Mesothelial cell of epicardium (in vitro differentiated cells): ENCODE measurements around the gene RETN. TPM values are rescaled to one million over a fixed set of nuclear protein-coding genes. Genes with fewer than 3 reads are reported as not detected.

Experiments used
- DNase-seq, 2 experiments: peaks; one replicate each; pipeline ENCODE4 v3.0.0; 2021; ENCODE audit warnings: low spot score in 2 of 2; ENCODE audit not compliant: unreplicated experiment in 2 of 2
- H3K27ac Mint-ChIP-seq: 2 replicates; pipeline ENCODE4 v1.8.0; 2021; ENCODE audit warnings: mixed read lengths
- H3K27me3 Mint-ChIP-seq: 2 replicates; pipeline ENCODE4 v1.8.0; 2021; ENCODE audit warnings: low read depth, mixed read lengths
- H3K36me3 Mint-ChIP-seq: 2 replicates; pipeline ENCODE4 v1.8.0; 2021; ENCODE audit warnings: mixed read lengths
- H3K4me1 Mint-ChIP-seq: 2 replicates; pipeline ENCODE4 v1.8.0; 2021; ENCODE audit warnings: mixed read lengths
- H3K4me3 Mint-ChIP-seq: 2 replicates; pipeline ENCODE4 v1.8.0; 2021; ENCODE audit warnings: mild to moderate bottlenecking, moderate library complexity, mixed read lengths
- H3K9me3 Mint-ChIP-seq: 2 replicates; pipeline ENCODE4 v1.8.0; 2021; ENCODE audit warnings: mixed read lengths
- total RNA-seq: library from RNA; stranded (reverse); gene quantifications from 3 replicates; pipeline ENCODE4 v1.2.1, GENCODE V29; 2021
- TF ChIP-seq, protein P1 (sequence below): fragments of 200-600 bp; sonication (generic); IDR thresholded peaks from one replicate; pipeline ENCODE4 v1.5.0; 2021; ENCODE audit warnings: antibody characterized with exemption; ENCODE audit not compliant: unreplicated experiment

RETN gene, protein sequence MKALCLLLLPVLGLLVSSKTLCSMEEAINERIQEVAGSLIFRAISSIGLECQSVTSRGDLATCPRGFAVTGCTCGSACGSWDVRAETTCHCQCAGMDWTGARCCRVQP
- not detected in 3 replicates for total RNA-seq

DNA sequence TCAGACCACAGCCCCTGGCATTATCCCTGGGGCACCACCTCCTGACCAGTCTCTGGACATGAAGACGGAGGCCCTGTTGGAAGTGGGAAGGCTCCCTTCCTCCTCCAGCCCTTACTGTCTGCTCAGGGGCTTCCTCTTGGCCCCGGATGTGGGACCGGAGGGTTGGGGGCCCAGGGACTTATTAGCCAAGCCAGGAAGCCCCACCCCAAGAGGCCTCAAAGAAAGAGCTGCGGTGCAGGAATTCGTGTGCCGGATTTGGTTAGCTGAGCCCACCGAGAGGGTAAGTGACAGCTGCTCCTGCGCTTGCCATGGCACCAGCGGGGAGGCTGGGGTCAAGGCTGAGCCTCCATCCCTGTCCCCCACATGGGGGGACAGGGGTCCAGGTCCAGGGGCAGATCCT lies at the start of gene RETN:
TSS of gene RETN (plus strand) at position 208 of the 400 bp plus-strand sequence. CDS start 278 bp downstream, outside the sequence.
- TF ChIP-seq, protein P1, sequence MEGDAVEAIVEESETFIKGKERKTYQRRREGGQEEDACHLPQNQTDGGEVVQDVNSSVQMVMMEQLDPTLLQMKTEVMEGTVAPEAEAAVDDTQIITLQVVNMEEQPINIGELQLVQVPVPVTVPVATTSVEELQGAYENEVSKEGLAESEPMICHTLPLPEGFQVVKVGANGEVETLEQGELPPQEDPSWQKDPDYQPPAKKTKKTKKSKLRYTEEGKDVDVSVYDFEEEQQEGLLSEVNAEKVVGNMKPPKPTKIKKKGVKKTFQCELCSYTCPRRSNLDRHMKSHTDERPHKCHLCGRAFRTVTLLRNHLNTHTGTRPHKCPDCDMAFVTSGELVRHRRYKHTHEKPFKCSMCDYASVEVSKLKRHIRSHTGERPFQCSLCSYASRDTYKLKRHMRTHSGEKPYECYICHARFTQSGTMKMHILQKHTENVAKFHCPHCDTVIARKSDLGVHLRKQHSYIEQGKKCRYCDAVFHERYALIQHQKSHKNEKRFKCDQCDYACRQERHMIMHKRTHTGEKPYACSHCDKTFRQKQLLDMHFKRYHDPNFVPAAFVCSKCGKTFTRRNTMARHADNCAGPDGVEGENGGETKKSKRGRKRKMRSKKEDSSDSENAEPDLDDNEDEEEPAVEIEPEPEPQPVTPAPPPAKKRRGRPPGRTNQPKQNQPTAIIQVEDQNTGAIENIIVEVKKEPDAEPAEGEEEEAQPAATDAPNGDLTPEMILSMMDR = no peak
- Mint-ChIP-seq H3K4me3 (peak within 1 kb of the TSS; percentile 3), H3K4me1 (no peaks in the 10 kb centered on the region), H3K27ac (no peak within 1 kb of the TSS), H3K27me3 (peaks cover 80% of the 10 kb centered on the region), H3K36me3 (no peaks in the 10 kb centered on the region), H3K9me3 (peaks cover under 1% of the 10 kb centered on the region)
- DNase-seq = no peak

DNA sequence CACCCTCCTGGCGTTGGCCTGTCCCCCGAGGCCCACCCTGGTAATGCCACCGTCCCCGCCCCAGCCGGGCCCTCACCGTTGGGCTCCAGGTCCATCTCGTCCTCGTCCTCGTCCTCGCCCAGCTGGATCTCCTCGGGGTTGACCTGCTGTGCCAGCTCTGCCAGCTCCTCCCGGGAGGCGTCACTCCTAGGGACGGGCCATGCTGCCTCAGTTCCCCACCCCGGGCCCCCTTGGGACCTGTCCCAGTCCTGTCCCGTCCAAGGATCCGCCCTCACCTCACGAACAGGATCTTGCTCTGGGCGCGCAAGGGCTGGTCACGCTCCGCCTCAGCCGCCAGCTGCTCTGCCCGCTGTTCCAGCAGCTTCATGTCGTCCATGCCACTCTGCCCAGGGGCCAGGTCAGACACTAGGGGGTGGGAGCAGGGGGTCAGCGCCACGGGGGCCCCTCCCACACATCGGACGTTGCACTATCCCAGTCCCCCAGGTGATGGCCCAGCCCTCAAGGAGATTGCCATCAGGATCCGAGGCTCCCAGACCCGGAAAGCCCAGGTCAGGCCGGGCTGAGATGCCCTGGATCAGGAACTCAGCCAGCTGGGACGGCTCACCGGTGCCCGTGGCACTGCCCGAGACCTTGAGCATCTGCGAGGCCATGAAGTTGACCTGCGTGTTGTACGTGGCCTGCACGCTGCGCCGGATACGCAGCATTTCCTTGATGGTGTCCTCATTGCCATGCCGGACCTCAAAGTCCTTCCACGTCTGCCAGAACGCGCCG lies 49.0 kb upstream of the RETN start:
- H3K27ac Mint-ChIP-seq = no peak overlapping the region
- no peaks in the 10 kb centered on the region for H3K27me3 Mint-ChIP-seq
- TF ChIP-seq, protein P1 = no peak
- no peak for DNase-seq
- no peaks in the 10 kb centered on the region for H3K9me3 Mint-ChIP-seq
- no peak overlapping the region for H3K4me3 Mint-ChIP-seq
- H3K4me1 Mint-ChIP-seq = peaks cover 8% of the 10 kb centered on the region
- H3K36me3 Mint-ChIP-seq = peaks cover 30% of the 10 kb centered on the region

DNA sequence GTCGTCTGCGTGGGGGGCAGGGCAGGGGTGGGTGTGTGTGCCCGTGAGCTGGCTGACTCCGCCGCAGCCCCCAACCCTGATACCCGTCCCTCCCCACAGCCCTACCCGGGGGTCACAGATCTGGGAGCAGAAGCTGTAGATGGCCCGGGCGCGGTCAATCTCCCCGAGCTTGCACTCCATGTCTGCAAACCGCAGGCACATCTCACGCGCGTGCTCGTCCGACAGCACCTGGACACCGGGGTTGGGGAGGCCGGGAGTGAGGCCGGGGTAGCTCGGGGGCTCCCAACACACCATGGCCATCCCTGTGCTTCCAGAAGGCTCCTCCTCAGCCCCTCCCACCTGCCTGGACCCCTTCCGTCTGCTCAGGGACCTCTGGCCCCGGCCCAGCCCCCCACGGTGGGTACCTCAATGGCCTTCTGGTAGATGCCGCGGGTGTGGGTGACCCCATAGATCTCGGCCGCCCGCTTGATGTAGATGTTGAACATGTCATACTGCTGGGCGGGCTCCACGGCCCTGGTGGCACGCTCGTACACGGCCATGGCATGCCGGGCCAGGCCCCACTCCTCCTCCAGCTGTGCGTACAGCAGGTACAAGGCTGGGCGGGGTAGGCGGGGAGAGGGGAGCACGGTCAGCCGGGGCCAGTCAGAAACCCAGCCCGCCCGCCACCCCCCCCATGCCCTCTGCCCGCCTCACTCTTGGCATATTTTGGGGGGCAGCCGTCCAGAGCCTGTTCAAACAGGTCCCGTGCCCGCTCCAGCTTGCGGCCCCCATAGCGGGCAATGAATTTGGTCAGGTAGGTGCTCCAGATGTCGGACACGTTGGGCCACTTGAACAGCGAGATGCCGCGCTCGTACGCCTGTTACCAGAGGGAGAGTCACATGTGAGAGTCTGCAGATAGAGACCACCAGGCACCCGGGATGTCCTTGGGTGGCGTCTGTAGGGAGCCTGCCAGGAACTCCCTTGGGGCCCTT lies 48.1 kb upstream of the RETN start:
- Mint-ChIP-seq H3K4me3 (no peak overlapping the region), H3K27me3 (no peaks in the 10 kb centered on the region), H3K36me3 (peaks cover 30% of the 10 kb centered on the region), H3K9me3 (no peaks in the 10 kb centered on the region), H3K4me1 (peaks cover 8% of the 10 kb centered on the region), H3K27ac (no peak overlapping the region)
- DNase-seq = no peak
- TF ChIP-seq, protein P1 = no peak

DNA sequence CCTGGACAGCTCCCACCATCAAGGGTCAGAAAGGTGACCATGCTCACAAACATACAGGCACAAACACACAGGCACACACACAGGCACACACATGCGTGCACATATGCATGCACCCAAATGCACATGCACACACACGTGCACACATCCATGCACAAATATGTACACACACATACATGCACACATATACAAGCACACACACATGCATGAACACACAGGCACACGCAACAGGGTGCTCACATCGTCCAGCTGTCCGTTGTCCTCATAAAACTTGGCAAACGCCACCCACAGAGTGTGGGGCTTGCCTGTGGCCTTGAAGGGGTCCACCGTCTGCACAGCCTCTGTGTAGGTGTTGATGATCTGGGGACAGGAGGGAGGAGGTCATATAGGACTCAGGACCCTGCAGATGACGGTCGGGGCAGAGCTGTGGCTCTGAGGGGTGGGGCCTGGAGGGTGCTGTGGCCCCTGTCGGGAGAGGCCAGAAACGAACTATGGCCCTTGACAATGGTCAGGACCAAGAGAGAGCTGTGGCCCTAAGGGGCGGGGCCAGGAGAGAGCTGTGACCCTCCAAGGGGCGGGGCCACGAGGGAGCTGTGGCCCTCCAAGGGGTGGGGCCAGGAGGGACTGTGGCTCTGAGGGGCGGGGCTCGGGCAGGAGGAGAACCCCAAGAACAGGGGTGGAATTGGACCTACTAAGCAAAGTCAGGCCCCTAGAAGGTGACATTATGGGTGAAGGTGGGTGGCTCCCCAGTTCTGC lies 45.7 kb upstream of the RETN start:
- DNase-seq = no peak
- Mint-ChIP-seq H3K36me3 (peaks cover 30% of the 10 kb centered on the region), H3K27me3 (no peaks in the 10 kb centered on the region), H3K4me1 (peaks cover 11% of the 10 kb centered on the region), H3K27ac (no peak overlapping the region), H3K9me3 (no peaks in the 10 kb centered on the region), H3K4me3 (no peak overlapping the region)
- TF ChIP-seq, protein P1 = no peak
